Right atrium auricular region (tissue), 2 donors: ENCODE measurements around the gene FGD3. TPM values are rescaled to one million over a fixed set of nuclear protein-coding genes. Genes with fewer than 3 reads are reported as not detected.

ENCODE experiments used
- DNase-seq: peaks from one replicate; pipeline ENCODE4 v3.0.0-alpha.2; 2019; ENCODE audit warnings: low spot score
- H3K27ac ChIP-seq, 2 donors: fragments of 200-600 bp; sonication (generic); 1 replicate in 1 of 2; 2 replicates in 1 of 2; pipeline ENCODE4 v1.5.1; 2016 to 2019
- H3K27me3 ChIP-seq, 2 donors: fragments of 200-600 bp; sonication (generic); one replicate each; pipeline versions ENCODE4 v1.5.1 to v1.6.0; 2017 to 2019
- H3K36me3 ChIP-seq: fragments of 200-600 bp; sonication (generic); one replicate; pipeline ENCODE4 v1.5.1; 2016
- H3K4me1 ChIP-seq, 2 donors: fragments of 200-600 bp; sonication (generic); one replicate each; pipeline versions ENCODE4 v1.5.1 to v1.6.0; 2017 to 2019
- H3K4me3 ChIP-seq, 2 donors: fragments of 200-600 bp; sonication (generic); 1 replicate in 1 of 2; 2 replicates in 1 of 2; pipeline ENCODE4 v1.5.1; 2017 to 2019; ENCODE audit warnings: mild to moderate bottlenecking in 1 of 2, moderate library complexity in 1 of 2
- H3K9me3 ChIP-seq, 2 donors: fragments of 200-600 bp; sonication (generic); one replicate each; pipeline ENCODE4 v1.5.1; 2019
- CTCF ChIP-seq, 2 donors: fragments of 200-600 bp; sonication (generic); IDR thresholded peaks; one replicate each; pipeline ENCODE4 v1.5.1; 2019; ENCODE audit warnings: antibody characterized with exemption in 2 of 2
- total RNA-seq, 2 donors: library from RNA; depleted of rRNA; stranded (reverse); fragments of >200 nt; gene quantifications; one replicate each; pipeline ENCODE4 v1.1.0, GENCODE V29; 2016

Gene FGD3
- total RNA-seq, 2 donors from 2014 or later: 2.2 to 3.3 TPM

- Histone ChIP-seq H3K27me3 (peaks cover 0 to 5% of the 10 kb centered on the region in 2 donors), H3K4me1 (peaks cover 0 to 10% of the 10 kb centered on the region in 2 donors), H3K27ac (no peak overlapping the region), H3K9me3 (no peaks in the 10 kb centered on the region), H3K36me3 (no peaks in the 10 kb centered on the region), H3K4me3 (no peak overlapping the region)
- no peak for TF ChIP-seq CTCF (IDR thresholded peaks at IDR 0.05)
- DNase-seq: no peak
Observed at GRCh38 chr9:92945796-92946195, 1.5 kb upstream of the FGD3 start.

DNA sequence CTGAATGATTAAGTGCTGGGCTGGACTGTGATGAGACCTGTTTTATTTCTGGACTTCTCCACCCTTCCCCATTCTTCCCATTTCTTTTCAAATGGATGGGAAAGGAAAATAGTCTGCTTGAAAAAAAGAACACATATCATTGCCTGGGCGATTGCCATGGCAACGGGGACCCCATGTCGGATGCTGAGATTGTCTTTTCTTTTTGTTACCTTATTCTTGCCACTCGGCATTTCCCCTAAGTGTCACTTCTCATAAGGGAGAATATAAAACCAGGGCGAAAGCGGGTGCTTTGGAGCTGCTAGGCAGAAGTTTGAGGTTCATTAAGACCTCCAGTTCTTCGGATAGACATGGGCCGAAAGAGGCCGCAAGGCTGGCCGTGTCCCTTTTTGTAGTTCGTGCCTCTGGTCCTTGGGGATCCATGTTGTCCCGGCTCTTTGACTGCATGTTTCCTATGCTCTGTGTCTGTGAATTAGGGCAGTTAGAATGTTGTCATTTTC lies 763 bp downstream of the FGD3 start:
- Histone ChIP-seq H3K36me3 (no peaks in the 10 kb centered on the region), H3K9me3 (no peaks in the 10 kb centered on the region), H3K4me3 (peak overlapping the region; percentile 41 to 58), H3K4me1 (peaks cover 0 to 13% of the 10 kb centered on the region in 2 donors), H3K27ac (peak overlapping the region in 1 of 2 donors; percentile 16), H3K27me3 (peaks cover 0 to 5% of the 10 kb centered on the region in 2 donors)
- DNase-seq: no peak
- TF ChIP-seq CTCF (IDR thresholded peaks at IDR 0.05): no peak

GRCh38 chr9:92948632-92949031 lies 1.3 kb downstream of the FGD3 start:
- no peak for DNase-seq
- H3K27ac ChIP-seq: no peak overlapping the region
- H3K9me3 ChIP-seq: no peaks in the 10 kb centered on the region
- H3K36me3 ChIP-seq: no peaks in the 10 kb centered on the region
- TF ChIP-seq CTCF (IDR thresholded peaks at IDR 0.05): no peak
- H3K4me1 ChIP-seq: peaks cover 0 to 17% of the 10 kb centered on the region in 2 donors
- H3K27me3 ChIP-seq: peaks cover 0 to 5% of the 10 kb centered on the region in 2 donors
- no peak overlapping the region for H3K4me3 ChIP-seq

DNA sequence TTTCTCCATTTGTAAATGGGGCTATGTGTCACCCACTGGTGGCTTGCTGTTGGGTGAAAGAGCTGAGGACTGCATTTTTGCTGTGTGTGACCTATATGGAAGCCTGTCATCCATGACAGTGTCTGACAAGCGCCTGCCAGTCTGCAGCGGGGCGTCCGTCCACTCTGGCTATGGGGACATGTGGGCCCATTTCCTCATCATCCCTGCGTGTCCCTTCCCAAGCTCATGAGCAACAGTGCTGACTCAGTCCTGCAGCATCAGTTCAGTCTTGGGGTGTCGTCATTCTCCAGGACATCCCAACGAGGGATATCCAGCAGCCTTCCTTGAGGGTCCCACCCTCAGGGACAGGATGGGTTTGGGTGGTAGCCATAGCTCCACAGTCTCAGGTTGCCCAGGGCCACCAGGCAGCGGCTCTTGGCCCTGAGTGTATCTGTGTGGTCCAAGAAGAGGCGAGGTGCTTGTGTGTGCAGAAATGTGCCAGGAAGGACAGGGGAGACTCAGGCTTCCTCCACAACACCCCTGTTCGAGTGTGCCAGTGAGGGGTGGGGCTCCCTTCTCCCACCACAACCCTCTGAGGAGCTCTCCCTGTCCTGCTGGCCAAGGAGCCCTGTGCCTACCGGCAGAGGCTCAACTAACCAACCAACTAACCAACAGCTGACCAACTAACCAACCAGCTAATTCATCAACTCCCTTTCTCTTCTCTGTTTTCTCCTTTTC lies 2.1 kb downstream of the FGD3 start:
- Histone ChIP-seq H3K27me3 (peaks cover 0 to 5% of the 10 kb centered on the region in 2 donors), H3K27ac (no peak overlapping the region), H3K4me1 (peaks cover 0 to 17% of the 10 kb centered on the region in 2 donors), H3K9me3 (no peaks in the 10 kb centered on the region), H3K4me3 (no peak overlapping the region), H3K36me3 (no peaks in the 10 kb centered on the region)
- no peak for DNase-seq
- TF ChIP-seq CTCF (IDR thresholded peaks at IDR 0.05): no peak

GRCh38 chr9:92950359-92950955 lies 3.1 kb downstream of the FGD3 start:
- Histone ChIP-seq H3K4me1 (peaks cover 0 to 17% of the 10 kb centered on the region in 2 donors), H3K4me3 (no peak overlapping the region), H3K36me3 (no peaks in the 10 kb centered on the region), H3K27ac (no peak overlapping the region), H3K9me3 (no peaks in the 10 kb centered on the region), H3K27me3 (peaks cover 0 to 5% of the 10 kb centered on the region in 2 donors)
- no peak for TF ChIP-seq CTCF (IDR thresholded peaks at IDR 0.05)
- no peak for DNase-seq
